Nephron (organoid): ENCODE data around the gene KIF4A.
A peak's percentile ranks its signal among the peaks of the same experiment; 100 is the strongest.
"Not testable (repeated sequence)": the region's sequence is repeated elsewhere in the genome, so short reads cannot be mapped to it uniquely, and the experiment has no call there.

Experiments
- H3K27ac Mint-ChIP-seq, 3 experiments: 2 replicates each; pipeline ENCODE4 v1.8.0; 2020; ENCODE audit warnings: mixed read lengths in 3 of 3, mild to moderate bottlenecking in 2 of 3, moderate library complexity in 1 of 3
- H3K27me3 Mint-ChIP-seq: 2 replicates; pipeline ENCODE4 v1.8.0; 2021; ENCODE audit warnings: low read depth, mild to moderate bottlenecking, moderate library complexity, mixed read lengths
- H3K36me3 Mint-ChIP-seq: 2 replicates; pipeline ENCODE4 v1.8.0; 2020; ENCODE audit warnings: low read depth, mixed read lengths
- H3K4me1 Mint-ChIP-seq: 2 replicates; pipeline ENCODE4 v1.8.0; 2020; ENCODE audit warnings: mixed read lengths
- H3K4me3 Mint-ChIP-seq, 3 experiments: 2 replicates each; pipeline ENCODE4 v1.8.0; 2020; ENCODE audit warnings: mild to moderate bottlenecking in 3 of 3, mixed read lengths in 3 of 3, moderate library complexity in 2 of 3
- H3K9me3 Mint-ChIP-seq: 2 replicates; pipeline ENCODE4 v1.8.0; 2020; ENCODE audit warnings: mixed read lengths
- TF ChIP-seq, protein P1 (sequence below), 3 experiments: fragments of 200-600 bp; sonication (generic); IDR thresholded peaks; one replicate each; pipeline ENCODE4 v1.5.0; 2021; ENCODE audit warnings: antibody characterized with exemption in 3 of 3; ENCODE audit not compliant: unreplicated experiment in 3 of 3

KIF4A gene

DNA sequence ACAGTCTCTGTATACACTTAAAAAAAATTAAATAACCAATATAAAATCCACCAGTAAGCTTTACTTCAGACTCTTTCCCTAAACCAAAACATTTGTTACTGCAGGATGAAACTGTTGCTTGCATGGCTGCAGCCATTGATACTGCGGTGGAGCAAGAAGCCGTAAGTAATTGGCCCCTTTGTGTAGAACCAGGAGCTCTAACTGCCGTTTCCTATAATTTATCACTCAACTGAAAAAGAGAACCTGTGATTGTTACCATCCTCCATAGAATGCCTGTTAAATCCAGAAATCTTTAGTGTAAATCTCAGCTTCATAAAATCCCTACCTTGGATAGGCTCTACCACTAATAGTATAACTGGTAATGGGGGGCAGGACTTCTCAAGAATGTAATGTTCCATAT is 62.6 kb downstream of the KIF4A start:
- no peak overlapping the region for H3K4me3 Mint-ChIP-seq
- peaks cover 35% of the 10 kb centered on the region for H3K36me3 Mint-ChIP-seq
- peak overlapping the region; percentile 11 to 43 (median 21) for H3K27ac Mint-ChIP-seq
- TF ChIP-seq, protein P1, sequence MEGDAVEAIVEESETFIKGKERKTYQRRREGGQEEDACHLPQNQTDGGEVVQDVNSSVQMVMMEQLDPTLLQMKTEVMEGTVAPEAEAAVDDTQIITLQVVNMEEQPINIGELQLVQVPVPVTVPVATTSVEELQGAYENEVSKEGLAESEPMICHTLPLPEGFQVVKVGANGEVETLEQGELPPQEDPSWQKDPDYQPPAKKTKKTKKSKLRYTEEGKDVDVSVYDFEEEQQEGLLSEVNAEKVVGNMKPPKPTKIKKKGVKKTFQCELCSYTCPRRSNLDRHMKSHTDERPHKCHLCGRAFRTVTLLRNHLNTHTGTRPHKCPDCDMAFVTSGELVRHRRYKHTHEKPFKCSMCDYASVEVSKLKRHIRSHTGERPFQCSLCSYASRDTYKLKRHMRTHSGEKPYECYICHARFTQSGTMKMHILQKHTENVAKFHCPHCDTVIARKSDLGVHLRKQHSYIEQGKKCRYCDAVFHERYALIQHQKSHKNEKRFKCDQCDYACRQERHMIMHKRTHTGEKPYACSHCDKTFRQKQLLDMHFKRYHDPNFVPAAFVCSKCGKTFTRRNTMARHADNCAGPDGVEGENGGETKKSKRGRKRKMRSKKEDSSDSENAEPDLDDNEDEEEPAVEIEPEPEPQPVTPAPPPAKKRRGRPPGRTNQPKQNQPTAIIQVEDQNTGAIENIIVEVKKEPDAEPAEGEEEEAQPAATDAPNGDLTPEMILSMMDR (IDR thresholded peaks at IDR 0.05; ENCODE audit: unreplicated experiment in 3 of 3) = no peak
- peaks cover 23% of the 10 kb centered on the region for H3K9me3 Mint-ChIP-seq
- no peaks in the 10 kb centered on the region for H3K27me3 Mint-ChIP-seq
- peaks cover 22% of the 10 kb centered on the region for H3K4me1 Mint-ChIP-seq

GRCh38 chrX:70353514-70353913 is 63.6 kb downstream of the KIF4A start:
- TF ChIP-seq, protein P1 (IDR thresholded peaks at IDR 0.05; ENCODE audit: unreplicated experiment in 3 of 3) = no peak
- H3K4me3 Mint-ChIP-seq = peak overlapping the region in 1 of 3 experiments; percentile 2
- H3K36me3 Mint-ChIP-seq = peaks cover 27% of the 10 kb centered on the region
- H3K9me3 Mint-ChIP-seq = peaks cover 18% of the 10 kb centered on the region
- peak overlapping the region; percentile 11 to 43 (median 21) for H3K27ac Mint-ChIP-seq
- no peaks in the 10 kb centered on the region for H3K27me3 Mint-ChIP-seq
- peaks cover 22% of the 10 kb centered on the region for H3K4me1 Mint-ChIP-seq

DNA sequence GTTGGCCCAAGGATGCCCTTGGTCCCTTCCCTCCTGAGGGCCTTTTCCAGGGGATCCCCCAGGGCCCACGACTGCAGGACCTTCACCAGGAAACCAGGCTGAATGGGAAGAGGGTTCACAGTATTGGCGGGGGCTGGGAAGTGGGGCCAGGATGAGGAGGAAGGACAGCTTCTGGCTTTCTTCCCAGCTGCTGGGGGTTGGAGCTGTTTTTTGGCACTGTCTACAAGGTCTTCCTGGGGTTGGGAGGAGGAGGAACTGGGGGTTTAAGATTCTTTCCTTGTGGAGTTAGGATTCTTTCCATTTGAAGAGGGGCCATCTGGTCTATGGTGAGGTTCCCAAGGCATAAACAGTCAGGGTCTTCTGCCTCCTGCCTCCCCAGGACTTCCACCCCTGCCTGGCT is 64.8 kb downstream of the KIF4A start:
- TF ChIP-seq, protein P1 (IDR thresholded peaks at IDR 0.05; ENCODE audit: unreplicated experiment in 3 of 3) = no peak
- H3K36me3 Mint-ChIP-seq = peaks cover 28% of the 10 kb centered on the region
- no peaks in the 10 kb centered on the region for H3K27me3 Mint-ChIP-seq
- peaks cover 18% of the 10 kb centered on the region for H3K9me3 Mint-ChIP-seq
- H3K4me1 Mint-ChIP-seq = peaks cover 22% of the 10 kb centered on the region
- peak overlapping the region; percentile 91 to 99 (median 93) for H3K27ac Mint-ChIP-seq
- H3K4me3 Mint-ChIP-seq = peak overlapping the region in 1 of 3 experiments; percentile 55

DNA sequence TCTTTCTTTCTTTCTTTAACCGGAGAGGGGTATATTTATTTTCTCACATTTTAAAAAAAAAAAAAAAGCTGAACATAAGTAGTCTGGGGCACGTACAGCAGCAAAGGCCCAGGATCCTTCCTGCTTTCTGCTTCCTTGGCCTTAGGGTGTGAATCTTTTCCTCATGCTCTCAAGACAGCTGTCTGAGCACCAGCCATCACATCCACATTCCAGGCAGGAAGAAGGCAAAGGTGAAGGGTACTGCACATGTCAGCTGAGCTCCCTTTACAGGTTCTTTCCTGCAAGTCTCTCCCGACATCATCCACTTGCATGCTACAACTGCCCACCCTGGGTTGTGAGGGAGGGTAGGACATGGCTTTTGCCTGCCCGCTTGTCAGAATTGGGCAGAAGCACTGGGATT is 69.6 kb downstream of the KIF4A start:
- Mint-ChIP-seq H3K4me1 (peaks cover 7% of the 10 kb centered on the region), H3K4me3 (no peak overlapping the region), H3K9me3 (peaks cover 7% of the 10 kb centered on the region), H3K36me3 (peaks cover 17% of the 10 kb centered on the region), H3K27ac (peak overlapping the region in 1 of 3 experiments; percentile 40), H3K27me3 (no peaks in the 10 kb centered on the region)
- TF ChIP-seq, protein P1 (IDR thresholded peaks at IDR 0.05; ENCODE audit: unreplicated experiment in 3 of 3) = no peak

DNA sequence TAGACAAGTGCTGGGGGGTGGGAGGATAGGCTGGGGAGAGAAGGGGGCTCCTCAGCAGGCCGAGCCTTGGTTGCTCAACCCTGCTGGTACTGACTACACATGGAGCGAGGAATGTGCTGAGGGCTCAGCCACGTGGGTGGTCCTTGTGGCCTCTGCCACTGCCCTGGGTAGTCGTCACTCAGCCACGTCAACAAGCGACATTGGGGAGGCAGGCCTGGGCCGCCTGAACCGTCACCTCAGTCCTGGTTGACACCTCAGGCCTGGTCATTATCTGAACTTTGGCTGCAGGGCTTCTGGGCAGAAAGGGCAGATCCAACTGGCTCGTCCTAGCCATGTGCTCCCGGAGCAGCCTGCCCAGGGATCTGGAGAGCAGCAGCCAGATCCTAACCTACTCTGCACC is 70.5 kb downstream of the KIF4A start:
- TF ChIP-seq, protein P1 (IDR thresholded peaks at IDR 0.05; ENCODE audit: unreplicated experiment in 3 of 3) = no peak
- Mint-ChIP-seq H3K27me3 (no peaks in the 10 kb centered on the region), H3K4me3 (no peak overlapping the region), H3K4me1 (no peaks in the 10 kb centered on the region), H3K36me3 (peaks cover 16% of the 10 kb centered on the region), H3K9me3 (peaks cover 5% of the 10 kb centered on the region), H3K27ac (no peak overlapping the region)

DNA sequence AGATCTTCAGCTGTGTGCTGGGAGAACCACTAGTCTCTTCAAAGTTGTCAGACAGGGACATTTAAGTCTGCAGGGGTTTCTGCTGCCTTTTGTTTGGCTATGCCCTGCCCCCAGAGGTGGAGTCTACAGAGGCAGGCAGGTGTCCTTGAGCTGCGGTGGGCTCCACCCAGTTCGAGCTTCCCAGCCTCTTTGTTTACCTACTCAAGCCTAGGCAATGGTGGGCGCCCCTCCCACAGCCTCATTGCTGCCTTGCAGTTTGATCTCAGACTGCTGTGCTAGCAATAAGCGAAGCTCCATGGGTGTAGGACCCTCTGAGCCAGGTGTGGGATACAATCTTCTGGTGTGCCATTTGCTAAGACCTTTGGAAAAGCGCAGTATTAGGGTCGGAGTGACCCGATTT is 78.8 kb downstream of the KIF4A start:
- not testable (repeated sequence) for H3K27me3 Mint-ChIP-seq, H3K4me3 Mint-ChIP-seq, H3K4me1 Mint-ChIP-seq, H3K27ac Mint-ChIP-seq
- Mint-ChIP-seq H3K9me3 (peaks cover 14% of the 10 kb centered on the region), H3K36me3 (peaks cover 38% of the 10 kb centered on the region)
